Measurements from ENCODE around the gene CFAP43.

GRCh38 chr10:104253106-104253505 lies 20.9 kb upstream of the CFAP43 start:
- TF ChIP-seq, protein P1, sequence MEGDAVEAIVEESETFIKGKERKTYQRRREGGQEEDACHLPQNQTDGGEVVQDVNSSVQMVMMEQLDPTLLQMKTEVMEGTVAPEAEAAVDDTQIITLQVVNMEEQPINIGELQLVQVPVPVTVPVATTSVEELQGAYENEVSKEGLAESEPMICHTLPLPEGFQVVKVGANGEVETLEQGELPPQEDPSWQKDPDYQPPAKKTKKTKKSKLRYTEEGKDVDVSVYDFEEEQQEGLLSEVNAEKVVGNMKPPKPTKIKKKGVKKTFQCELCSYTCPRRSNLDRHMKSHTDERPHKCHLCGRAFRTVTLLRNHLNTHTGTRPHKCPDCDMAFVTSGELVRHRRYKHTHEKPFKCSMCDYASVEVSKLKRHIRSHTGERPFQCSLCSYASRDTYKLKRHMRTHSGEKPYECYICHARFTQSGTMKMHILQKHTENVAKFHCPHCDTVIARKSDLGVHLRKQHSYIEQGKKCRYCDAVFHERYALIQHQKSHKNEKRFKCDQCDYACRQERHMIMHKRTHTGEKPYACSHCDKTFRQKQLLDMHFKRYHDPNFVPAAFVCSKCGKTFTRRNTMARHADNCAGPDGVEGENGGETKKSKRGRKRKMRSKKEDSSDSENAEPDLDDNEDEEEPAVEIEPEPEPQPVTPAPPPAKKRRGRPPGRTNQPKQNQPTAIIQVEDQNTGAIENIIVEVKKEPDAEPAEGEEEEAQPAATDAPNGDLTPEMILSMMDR (conservative IDR thresholded peaks at IDR 0.05; ENCODE audit: low read depth in 2 of 2) = no peak
- no peak for TF ChIP-seq POLR2AphosphoS5 (IDR thresholded peaks at IDR 0.05; ENCODE audit: low read depth)
- no peak for TF ChIP-seq EZH2phosphoT487 (IDR thresholded peaks at IDR 0.05; ENCODE audit: unreplicated experiment)

All from GM23338 (cell line).